Right renal pelvis (tissue), 4 donors: Measurements from ENCODE around the gene ENDOV. TPM values are rescaled to one million over a fixed set of nuclear protein-coding genes. Genes with fewer than 3 reads are reported as not detected.

Source experiments
- DNase-seq, 4 donors: peaks; one replicate each; pipeline ENCODE4 v3.0.0-alpha.2; 2013; ENCODE audit warnings: low read depth in 4 of 4, low spot score in 3 of 4, missing footprints in 1 of 4
- polyA plus RNA-seq, 4 donors: library from polyadenylated mRNA; unstranded; fragments of 120-200 nt; gene quantifications; one replicate each; pipeline ENCODE4 v1.2.1, GENCODE V29; 2013; ENCODE audit not compliant: insufficient read length in 4 of 4

ENDOV gene
- polyA plus RNA-seq, 4 donors: 27.5 to 32.8 (median 31.0) TPM

GRCh38 chr17:80413771-80414507 is 1.0 kb upstream of the ENDOV start:
- no peak for DNase-seq

DNA sequence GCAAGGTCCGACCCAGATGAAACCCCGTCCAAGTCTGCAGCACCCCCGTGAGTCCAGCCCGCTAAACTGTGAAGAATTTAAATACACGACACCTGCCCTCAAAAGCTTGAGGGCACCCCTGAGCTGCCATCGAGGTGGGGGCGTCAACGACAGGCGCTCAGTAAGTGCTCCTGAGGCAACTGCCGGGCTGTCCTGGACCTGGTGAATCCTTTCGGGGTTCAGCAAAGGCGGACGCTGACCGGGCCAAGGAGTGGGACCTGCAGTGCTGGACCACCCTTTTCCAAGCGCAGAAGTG is 512 bp upstream of the ENDOV start:
- no peak for DNase-seq

DNA sequence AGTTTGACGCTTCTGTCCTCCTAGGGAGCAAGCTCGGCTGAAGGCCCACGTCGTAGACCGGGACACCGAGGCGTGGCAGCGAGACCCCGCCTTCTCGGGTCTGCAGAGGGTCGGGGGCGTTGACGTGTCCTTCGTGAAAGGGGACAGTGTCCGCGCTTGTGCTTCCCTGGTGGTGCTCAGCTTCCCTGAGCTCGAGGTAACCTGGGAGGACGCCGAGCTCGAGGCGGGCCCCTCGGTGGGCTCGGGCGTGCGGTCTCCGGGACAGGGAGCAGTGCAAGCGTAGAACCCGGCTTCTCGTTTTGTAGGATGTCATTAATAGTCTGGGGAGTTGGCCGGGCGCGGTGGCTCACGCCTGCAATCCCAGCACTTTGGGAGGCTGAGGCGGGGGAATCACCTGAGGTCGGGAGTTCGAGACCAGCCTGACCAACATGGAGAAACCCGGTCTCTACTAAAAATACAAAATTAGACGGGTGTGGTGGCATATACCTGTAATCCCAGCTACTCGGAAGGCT is 715 bp downstream of the ENDOV start:
- DNase-seq: no peak

DNA sequence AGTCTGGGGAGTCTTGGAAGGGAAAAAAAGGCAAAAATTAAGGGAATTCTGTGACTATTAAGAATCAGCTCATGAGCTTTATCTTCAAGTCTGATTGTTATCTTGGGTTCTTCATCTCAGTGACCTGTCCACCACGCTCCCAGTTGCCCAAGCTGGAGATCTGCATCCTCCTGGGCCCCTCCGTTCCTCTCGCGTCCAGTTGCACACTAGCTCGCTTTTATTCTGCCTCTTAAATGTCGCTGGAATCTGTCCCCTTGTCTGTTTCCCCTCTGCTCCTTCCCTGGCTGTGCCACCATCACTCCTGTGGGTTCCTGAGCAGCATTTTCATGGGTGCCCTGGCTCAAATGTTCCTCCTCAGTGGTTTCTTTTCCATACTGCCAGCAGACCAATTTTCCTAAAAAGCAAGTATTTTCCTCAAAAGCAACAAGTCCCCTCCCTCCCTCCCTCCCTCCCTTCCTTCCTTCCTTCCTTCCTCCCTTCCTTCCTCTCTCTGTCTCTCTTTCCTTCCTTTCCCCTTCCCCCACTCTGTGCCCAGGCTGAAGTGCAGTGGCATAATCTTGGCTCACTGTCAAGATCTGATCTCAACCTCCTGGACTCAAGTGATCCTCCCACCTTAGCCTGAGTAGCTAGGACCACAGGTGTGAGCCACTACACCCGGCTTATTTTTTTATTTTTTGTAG is 1.4 kb downstream of the ENDOV start:
- no peak for DNase-seq

- no peak for DNase-seq
These were observed 1.9 kb downstream of the ENDOV start for GRCh38 chr17:80416940-80417293.

DNA sequence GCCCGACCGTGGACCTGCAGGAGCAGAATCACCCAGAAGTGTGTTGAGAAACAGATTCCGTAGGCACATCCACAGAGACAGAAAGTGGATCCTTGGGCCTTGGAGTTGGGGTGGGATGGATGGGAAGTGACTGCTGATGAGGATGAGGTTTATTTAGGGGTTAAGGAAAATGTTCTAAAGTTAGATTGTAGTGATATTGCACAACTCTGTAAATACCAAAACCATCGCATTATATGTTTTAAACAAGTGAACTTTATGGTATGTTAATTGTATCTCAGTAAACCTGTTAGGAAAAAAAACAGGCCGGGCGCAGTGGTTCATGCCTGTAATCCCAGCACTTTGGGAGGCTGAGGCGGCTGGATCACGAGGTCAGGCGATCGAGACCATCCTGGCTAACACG is 3.6 kb downstream of the ENDOV start:
- no peak for DNase-seq

DNA sequence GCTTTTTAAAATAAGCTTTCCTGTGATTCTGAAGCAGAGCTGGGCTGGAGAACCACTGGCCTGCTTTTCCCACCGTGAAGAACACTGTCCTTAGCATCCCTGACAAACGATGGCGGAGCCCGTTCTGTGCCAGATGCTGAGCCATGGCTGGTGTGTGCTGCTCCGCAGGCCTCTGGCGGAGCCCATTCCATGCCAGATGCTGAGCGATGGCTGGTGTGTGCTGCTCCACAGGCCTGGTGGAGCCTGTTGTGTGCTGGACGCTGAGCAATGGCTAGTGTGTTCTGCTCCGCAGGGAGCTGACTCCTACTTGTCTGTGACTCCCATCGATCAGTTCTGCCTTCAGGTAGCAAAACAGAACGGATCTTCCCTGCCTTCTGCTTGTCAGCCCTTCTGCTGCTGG is 4.3 kb downstream of the ENDOV start:
- no peak for DNase-seq

DNA sequence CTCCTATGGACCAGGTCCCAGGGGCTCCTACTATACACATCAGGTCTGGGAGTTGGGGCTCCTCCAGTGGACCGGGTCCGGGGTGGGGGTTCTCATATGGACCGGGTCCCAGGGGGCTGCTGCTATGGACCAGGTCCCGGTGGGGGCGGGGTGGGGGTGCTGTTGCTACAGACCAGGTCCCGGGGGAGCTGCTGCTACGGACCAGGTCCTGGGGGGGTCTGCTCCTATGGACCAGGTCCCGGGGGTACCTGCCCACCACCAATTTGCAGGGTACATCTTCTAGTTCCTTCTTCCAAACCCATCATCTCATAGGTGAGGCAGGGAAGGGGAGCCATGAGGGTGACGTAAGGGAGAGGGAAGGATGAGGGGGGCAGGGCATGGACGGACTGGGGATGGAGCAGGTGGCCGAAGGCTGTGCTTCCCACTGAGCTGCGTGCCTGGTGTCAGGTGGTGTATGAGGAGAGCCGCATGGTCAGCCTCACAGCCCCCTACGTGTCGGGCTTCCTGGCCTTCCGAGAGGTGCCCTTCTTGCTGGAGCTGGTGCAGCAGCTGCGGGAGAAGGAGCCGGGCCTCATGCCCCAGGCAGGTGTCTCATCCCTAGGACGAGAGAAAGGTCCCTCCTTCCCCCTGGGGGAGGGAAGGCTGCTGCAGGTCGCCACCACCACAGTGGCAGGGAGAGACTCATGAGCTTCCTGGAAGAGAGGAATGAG is 6.6 kb downstream of the ENDOV start:
- no peak for DNase-seq

GRCh38 chr17:80422276-80422675 is 7.3 kb downstream of the ENDOV start:
- no peak for DNase-seq

- DNase-seq: no peak
These were observed 8.0 kb downstream of the ENDOV start for GRCh38 chr17:80422981-80423380.

GRCh38 chr17:80423536-80424225 is 8.7 kb downstream of the ENDOV start:
- DNase-seq: no peak

DNA sequence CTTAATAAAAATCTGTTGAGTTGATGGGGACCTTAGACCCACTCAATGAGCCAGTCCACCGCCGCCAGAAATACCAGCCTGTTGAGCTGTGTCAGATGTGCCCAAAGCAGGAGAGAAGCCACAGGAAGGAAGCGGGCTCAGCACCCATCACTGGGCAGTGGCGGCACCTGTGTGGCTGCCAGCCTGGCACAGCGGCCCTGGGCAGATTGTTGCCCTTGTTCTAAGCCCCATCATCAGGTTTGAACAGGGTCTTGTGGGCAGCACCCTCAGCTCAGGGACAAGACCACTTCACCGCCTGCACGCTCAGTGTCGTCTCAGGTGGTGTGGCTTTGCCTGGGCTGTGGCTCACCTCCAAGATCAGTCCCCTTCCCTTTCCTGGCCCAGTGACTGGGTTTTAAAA is 9.3 kb downstream of the ENDOV start:
- DNase-seq: no peak

DNA sequence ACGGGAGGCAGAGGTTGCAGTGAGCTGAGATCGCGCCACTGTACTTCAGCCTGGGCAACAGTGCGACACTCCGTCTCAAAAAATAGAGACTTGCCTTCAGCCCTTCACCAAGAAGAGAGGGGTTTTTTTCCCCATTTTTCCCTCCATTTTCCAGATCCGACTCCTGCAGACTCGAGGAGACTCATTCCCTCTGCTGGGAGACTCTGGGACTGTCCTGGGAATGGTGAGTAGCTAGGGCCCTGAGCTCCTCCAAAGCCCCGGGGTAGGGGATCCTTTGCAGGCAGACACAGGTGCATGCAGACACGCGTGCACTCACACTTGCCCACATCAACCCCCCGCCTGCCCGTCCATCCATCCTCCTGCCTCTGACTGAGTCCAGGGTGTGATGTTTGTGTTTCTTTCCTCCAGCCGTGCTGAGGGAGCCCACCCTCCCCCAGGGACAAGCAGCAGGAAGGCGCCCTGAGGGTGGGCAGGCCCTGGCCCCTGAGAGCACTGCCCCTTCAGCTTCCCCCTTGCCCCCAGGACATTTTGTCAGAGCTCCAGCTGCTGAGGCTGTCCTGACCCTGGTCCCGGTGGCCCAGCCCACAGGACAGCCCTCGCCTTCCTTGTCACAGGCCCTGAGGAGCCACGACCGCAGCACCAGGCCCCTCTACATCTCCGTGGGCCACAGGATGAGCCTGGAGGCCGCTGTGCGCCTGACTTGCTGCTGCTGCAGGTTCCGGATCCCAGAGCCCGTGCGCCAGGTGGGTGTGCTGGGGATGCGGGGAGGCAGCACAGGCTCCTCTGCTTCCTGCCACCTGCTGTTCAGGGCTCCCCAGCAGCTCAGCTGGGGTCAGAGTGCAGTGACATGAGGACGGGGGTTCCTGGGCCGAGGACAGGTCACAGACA is 10.2 kb downstream of the ENDOV start:
- no peak for DNase-seq

DNA sequence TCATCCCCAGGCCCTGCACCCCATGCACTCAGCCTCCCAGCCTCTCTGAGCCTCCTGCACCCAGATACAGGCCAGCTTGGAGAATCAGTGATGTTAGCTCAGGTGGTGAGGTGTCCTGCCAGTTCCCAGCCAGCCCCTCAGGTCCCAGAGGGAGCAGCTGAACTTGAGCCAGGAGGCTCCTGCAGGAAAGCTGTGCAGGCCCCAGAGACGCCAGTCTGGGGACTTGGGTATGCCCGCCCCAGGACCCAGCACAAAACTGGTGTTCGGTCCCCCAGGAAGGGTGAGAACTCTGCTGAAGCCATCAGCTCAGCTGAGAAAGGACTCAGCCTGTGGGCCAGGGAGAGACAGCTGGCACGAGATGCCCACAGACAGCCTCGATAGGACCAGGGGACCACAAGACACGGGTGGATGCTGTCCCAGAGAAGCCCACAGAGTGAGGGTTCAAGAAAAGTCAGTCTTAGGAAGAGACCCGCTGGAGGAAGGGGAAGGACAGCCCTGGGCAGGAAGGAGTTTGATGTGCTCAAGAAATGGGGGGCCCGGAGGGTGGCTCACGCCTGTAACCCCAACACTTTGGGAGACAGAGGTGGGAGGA is 11.0 kb downstream of the ENDOV start:
- no peak for DNase-seq

DNA sequence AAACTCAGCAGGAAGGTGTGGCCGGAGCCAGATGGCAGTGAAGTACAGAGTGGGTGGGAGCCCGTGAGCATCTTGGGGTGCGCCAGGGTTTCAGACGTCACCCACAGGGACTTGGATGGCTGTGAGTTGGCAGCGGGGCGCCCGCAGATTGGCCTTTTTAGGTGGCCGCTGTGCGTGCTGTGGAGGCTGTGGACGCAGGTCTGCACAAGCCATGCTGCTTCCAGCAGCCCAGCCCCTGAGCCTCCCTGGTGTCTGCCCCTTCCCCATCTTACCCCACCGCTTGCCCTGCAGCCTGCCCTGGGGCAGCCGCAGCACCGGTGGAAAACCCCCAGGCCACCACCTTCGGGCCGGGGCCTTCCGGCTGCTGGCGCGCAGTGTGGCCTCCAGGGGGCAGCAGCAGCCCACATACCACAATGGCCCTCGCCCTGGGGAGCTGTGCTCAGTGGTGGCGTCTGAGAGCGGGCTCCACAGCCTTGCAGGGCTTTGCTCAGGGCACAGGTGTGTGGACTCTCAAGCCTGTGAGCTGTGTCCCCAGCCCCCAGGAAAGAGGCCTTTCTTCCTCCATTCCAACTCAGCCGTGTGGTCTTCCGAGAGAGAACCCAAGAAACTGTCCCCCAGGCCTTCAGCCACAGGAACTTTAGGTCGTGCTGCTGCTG is 11.8 kb downstream of the ENDOV start:
- peak; percentile 31 to 59 (median 45) for DNase-seq

DNA sequence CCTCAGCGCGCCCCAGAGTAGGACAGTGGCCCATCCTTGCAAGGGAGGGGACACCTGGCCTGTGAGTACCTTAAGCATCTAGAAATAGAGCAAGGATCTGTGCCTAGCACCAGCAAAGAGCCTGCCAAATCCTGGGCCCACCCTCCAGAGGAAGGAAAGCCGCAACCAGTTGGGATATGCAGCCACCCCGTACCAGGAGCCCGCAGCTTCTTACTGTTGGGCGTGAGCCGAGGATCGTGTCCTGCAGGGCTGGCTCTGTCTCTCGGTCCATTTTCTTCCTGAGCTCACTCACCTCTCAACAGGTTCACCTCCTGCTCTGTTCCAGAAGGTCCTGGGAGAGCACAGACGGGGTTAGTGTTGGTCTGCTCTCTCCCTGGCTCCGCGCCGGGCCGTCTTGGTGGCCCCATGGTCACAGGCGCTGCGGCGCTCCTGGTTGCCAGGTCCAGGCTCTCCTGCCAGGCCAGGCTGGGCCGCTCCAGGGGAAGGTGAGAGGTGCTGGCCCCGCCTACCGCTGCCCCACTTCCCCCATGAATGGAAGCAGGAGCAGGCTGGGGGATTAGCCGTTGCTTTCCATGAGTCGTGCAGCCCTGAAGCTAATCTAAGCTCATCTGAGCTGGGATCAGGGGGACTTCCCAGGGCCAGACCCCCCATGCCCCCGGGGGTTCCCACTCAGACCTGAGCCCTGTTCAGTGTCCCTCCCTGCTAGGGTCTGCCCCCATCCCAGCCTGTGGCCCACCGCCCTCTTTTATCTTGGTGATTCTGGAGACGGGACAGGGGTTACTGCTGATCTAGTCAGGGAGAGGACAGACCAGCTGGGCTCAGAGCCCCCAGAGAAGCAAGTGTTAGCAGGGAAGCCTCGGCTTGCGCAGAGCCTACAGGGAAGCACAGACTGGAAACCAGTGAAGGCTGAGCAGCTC is 12.7 kb downstream of the ENDOV start:
- no peak for DNase-seq

DNA sequence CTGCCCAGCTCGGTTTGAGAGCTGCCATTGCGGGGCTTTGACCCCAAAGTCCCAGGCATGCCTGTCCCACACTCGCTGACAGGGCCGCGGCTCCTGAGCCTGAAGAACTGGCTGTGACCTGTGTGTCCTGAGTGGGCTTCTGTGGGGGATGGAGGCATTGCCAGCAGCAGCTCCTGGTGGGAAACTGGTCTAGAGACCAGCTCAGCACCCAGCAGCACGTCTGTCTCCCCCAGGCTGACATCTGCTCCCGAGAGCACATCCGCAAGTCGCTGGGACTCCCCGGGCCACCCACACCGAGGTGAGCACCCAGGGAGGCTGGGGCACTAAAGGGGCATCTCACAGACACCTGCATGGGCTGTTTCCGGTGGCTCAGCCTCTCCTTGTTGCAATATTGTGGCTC is 13.4 kb downstream of the ENDOV start:
- no peak for DNase-seq

- DNase-seq: no peak
These were observed 13.8 kb downstream of the ENDOV start for GRCh38 chr17:80428796-80429195.
